A673 (cell line): ENCODE data around the gene SRGAP2C.
"Not testable (repeated sequence)": the region's sequence is repeated elsewhere in the genome, so short reads cannot be mapped to it uniquely, and the experiment has no call there.

Source experiments
- CTCF ChIP-seq: fragments of 300-800, 200-600 bp; sonication (generic); conservative IDR thresholded peaks from 2 replicates; pipeline ENCODE4 v1.5.1; 2017; ENCODE audit warnings: low read depth, mild to moderate bottlenecking, antibody characterized with exemption, low read length, moderate library complexity, mixed read lengths
- EZH2 ChIP-seq: fragments of 200-600 bp; sonication (generic); IDR thresholded peaks from 2 replicates; pipeline ENCODE4 v1.6.1; 2017; ENCODE audit warnings: borderline replicate concordance, low read depth, mild to moderate bottlenecking, mixed read lengths, antibody characterized with exemption, low read length; ENCODE audit not compliant: poor library complexity, severe bottlenecking

GRCh38 chr1:121263789-121264244, 79.0 kb downstream of the SRGAP2C start:
- TF ChIP-seq CTCF, EZH2: not testable (repeated sequence)
